ENCODE results near the gene SPOCK1. TPM values are rescaled to one million over a fixed set of nuclear protein-coding genes. Genes with fewer than 3 reads are reported as not detected.

SPOCK1 gene
- total and polyA plus RNA-seq, 2 of the 13 experiments (the other 11 are each of a cell fraction or from before 2014, with no cell fraction given): 0.18 to 0.29 TPM

DNA sequence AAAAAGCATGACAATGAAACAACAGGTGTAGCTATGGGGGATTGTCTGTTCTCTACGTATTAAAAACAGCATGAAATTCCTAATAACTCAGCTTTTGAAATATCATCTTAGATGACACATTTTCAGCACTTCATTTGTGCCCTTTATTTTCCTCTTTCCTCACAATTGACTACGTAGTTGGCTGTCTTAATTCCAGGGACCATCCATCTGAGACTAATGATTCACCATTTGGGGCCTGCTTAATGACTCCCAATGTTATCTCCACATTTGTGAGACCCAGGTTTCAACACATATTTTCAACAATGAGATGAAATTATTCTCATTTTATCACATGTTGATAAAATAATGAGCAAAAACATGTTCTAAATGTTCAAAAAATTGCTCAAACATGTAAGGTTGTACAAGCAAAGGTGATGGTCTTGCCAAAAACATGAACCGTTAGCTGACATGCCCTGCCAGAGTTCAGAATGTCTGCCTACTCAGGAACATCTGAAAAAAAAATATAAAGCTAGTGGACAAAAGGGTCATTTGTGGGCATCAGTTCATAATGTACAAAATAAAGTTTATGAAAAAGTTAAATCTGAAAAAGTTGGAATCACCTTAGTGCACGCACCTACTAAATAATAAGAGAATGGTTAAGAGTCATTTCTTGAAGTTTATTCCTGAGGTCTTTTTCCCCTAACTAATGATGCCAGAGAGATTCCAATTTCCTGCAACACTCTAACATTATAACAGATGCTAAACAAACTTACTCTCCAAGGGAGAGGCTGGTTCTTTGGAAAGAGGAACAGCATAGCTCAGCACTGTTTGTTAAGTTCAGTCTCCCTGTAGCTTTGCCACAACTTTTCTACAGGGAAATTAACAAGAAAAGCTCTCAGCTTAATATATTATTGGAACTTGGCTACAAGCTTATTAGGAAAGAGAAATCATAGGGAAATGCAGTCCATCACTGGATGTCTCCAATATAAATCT is 275.5 kb downstream of the SPOCK1 start:
- no peak for FAIRE-seq
- Histone ChIP-seq H3K36me3 (replicated peaks in 1 of 2; ENCODE audit: control insufficient read depth in 1 of 2, insufficient read depth in 2 of 2, low read length in 2 of 2) (no peaks in the 10 kb centered on the region), H4K20me1 (ENCODE audit: insufficient read depth, low read length) (no peaks in the 10 kb centered on the region), H3K4me3 (replicated peaks in 1 of 3; ENCODE audit: insufficient read depth in 1 of 3, low read depth in 2 of 3, low read length in 3 of 3) (no peak overlapping the region), H3K27ac (ENCODE audit: extremely low read length, insufficient read depth, low read length) (no peak overlapping the region), H3K4me1 (ENCODE audit: insufficient read depth, low read length) (peaks cover 3% of the 10 kb centered on the region), H3K9me3 (ENCODE audit: low read length) (no peaks in the 10 kb centered on the region), H3K27me3 (ENCODE audit: control insufficient read depth in 1 of 2, insufficient read depth in 2 of 2, low read length in 2 of 2) (no peaks in the 10 kb centered on the region), H3K4me2 (ENCODE audit: low read depth, low read length) (no peak overlapping the region), H3K9ac (ENCODE audit: insufficient read depth, low read depth, low read length) (no peak overlapping the region), H3K79me2 (ENCODE audit: insufficient read depth, low read length) (no peaks in the 10 kb centered on the region), H2AFZ (ENCODE audit: low read length) (no peak overlapping the region)
- in situ Hi-C loops (cut with HindIII; ENCODE audit: extremely low pct_ligation_motif_present, low pct_unique_long_range_greater_than_20kb): loop anchor here (5.0 kb wide), 1 partner anchor 146 kb away; no protein-coding TSS in a partner anchor
- no TSS peak for BruUV-seq (replicated peaks)
- ChIA-PET POLR2A (interaction anchor here (0.6 kb wide), 1 partner anchor 530 kb away, joined by 3 read pairs; the partner anchor contains the start of gene HNRNPA0), CTCF (ENCODE audit: low intra/inter-chr PET ratio, low total read pairs) (no interaction called here)
- ATAC-seq: no peak
- intact Hi-C loops (cut with micrococcal nuclease; ENCODE audit: unreplicated experiment): no loop called here
- no peak for DNase-seq (ENCODE audit: low spot score)
- 32% methylated on average over 4 of the region's 4 CpGs for WGBS (ENCODE audit: low lambda C conversion rate)
- TF ChIP-seq SCMH1 (CRISPR knock-in tag; IDR thresholded peaks at IDR 0.05; ENCODE audit: borderline replicate concordance) (no peak), ZFP41 (CRISPR knock-in tag; IDR thresholded peaks at IDR 0.05; ENCODE audit: borderline replicate concordance) (no peak), ZNF335 (CRISPR knock-in tag; IDR thresholded peaks at IDR 0.05) (no peak), SMAD1 (CRISPR knock-in tag; IDR thresholded peaks at IDR 0.05; ENCODE audit: borderline replicate concordance, low read depth) (no peak), NR2F6 (IDR thresholded peaks at IDR 0.05) (no peak), NR2F6 (CRISPR knock-in tag; IDR thresholded peaks at IDR 0.05) (no peak)
- TF ChIP-seq, protein P1, sequence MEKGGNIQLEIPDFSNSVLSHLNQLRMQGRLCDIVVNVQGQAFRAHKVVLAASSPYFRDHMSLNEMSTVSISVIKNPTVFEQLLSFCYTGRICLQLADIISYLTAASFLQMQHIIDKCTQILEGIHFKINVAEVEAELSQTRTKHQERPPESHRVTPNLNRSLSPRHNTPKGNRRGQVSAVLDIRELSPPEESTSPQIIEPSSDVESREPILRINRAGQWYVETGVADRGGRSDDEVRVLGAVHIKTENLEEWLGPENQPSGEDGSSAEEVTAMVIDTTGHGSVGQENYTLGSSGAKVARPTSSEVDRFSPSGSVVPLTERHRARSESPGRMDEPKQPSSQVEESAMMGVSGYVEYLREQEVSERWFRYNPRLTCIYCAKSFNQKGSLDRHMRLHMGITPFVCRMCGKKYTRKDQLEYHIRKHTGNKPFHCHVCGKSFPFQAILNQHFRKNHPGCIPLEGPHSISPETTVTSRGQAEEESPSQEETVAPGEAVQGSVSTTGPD (CRISPR knock-in tag; IDR thresholded peaks at IDR 0.05): no peak
- TF ChIP-seq, protein P2, sequence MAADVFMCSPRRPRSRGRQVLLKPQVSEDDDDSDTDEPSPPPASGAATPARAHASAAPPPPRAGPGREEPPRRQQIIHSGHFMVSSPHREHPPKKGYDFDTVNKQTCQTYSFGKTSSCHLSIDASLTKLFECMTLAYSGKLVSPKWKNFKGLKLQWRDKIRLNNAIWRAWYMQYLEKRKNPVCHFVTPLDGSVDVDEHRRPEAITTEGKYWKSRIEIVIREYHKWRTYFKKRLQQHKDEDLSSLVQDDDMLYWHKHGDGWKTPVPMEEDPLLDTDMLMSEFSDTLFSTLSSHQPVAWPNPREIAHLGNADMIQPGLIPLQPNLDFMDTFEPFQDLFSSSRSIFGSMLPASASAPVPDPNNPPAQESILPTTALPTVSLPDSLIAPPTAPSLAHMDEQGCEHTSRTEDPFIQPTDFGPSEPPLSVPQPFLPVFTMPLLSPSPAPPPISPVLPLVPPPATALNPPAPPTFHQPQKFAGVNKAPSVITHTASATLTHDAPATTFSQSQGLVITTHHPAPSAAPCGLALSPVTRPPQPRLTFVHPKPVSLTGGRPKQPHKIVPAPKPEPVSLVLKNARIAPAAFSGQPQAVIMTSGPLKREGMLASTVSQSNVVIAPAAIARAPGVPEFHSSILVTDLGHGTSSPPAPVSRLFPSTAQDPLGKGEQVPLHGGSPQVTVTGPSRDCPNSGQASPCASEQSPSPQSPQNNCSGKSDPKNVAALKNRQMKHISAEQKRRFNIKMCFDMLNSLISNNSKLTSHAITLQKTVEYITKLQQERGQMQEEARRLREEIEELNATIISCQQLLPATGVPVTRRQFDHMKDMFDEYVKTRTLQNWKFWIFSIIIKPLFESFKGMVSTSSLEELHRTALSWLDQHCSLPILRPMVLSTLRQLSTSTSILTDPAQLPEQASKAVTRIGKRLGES (CRISPR knock-in tag; IDR thresholded peaks at IDR 0.05; ENCODE audit: borderline replicate concordance): no peak
- TF ChIP-seq, protein P3, sequence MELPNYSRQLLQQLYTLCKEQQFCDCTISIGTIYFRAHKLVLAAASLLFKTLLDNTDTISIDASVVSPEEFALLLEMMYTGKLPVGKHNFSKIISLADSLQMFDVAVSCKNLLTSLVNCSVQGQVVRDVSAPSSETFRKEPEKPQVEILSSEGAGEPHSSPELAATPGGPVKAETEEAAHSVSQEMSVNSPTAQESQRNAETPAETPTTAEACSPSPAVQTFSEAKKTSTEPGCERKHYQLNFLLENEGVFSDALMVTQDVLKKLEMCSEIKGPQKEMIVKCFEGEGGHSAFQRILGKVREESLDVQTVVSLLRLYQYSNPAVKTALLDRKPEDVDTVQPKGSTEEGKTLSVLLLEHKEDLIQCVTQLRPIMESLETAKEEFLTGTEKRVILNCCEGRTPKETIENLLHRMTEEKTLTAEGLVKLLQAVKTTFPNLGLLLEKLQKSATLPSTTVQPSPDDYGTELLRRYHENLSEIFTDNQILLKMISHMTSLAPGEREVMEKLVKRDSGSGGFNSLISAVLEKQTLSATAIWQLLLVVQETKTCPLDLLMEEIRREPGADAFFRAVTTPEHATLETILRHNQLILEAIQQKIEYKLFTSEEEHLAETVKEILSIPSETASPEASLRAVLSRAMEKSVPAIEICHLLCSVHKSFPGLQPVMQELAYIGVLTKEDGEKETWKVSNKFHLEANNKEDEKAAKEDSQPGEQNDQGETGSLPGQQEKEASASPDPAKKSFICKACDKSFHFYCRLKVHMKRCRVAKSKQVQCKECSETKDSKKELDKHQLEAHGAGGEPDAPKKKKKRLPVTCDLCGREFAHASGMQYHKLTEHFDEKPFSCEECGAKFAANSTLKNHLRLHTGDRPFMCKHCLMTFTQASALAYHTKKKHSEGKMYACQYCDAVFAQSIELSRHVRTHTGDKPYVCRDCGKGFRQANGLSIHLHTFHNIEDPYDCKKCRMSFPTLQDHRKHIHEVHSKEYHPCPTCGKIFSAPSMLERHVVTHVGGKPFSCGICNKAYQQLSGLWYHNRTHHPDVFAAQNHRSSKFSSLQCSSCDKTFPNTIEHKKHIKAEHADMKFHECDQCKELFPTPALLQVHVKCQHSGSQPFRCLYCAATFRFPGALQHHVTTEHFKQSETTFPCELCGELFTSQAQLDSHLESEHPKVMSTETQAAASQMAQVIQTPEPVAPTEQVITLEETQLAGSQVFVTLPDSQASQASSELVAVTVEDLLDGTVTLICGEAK (IDR thresholded peaks at IDR 0.05): no peak
- TF ChIP-seq, protein P3 (CRISPR knock-in tag; IDR thresholded peaks at IDR 0.05): no peak
